ENCODE measurements around the gene MYO3B.
"Not testable (repeated sequence)": the region's sequence is repeated elsewhere in the genome, so short reads cannot be mapped to it uniquely, and the experiment has no call there.

The MYO3B gene

GRCh38 chr2:170550501-170550900 is 372.6 kb downstream of the MYO3B start:
- no peaks in the 10 kb centered on the region for H3K4me1 ChIP-seq (ENCODE audit: insufficient read depth, low read length)
- peaks cover 6% of the 10 kb centered on the region for H3K9me3 ChIP-seq (ENCODE audit: insufficient read depth, low read length, severe bottlenecking)
- ATAC-seq (ENCODE audit: insufficient read depth, low read depth): no peak
- no peak for DNase-seq
- H3K4me3 ChIP-seq (ENCODE audit: low read depth in 1 of 2, low read length in 2 of 2): no peak overlapping the region
- H3K27ac ChIP-seq (ENCODE audit: low read length): no peak overlapping the region
- no peak overlapping the region for H3K9ac ChIP-seq (ENCODE audit: low read depth, low read length)
- no peak for TF ChIP-seq EZH2 (IDR thresholded peaks at IDR 0.05; ENCODE audit: borderline replicate concordance, low read depth, low read length, severe bottlenecking)
- no peaks in the 10 kb centered on the region for H3K36me3 ChIP-seq (ENCODE audit: insufficient read depth, low read length)
- H3K27me3 ChIP-seq (ENCODE audit: insufficient read depth, low read length, poor library complexity): peaks cover 12% of the 10 kb centered on the region
- H3K79me2 ChIP-seq (ENCODE audit: insufficient read depth, low read length): no peaks in the 10 kb centered on the region
- no peak overlapping the region for H3K4me2 ChIP-seq (ENCODE audit: insufficient read depth, low read length)
- H2AFZ ChIP-seq (ENCODE audit: low read depth, low read length): no peak overlapping the region
- no peaks in the 10 kb centered on the region for H4K20me1 ChIP-seq (ENCODE audit: insufficient read depth, low read length)

GRCh38 chr2:170551899-170552298 is 374.0 kb downstream of the MYO3B start:
- ATAC-seq (ENCODE audit: insufficient read depth, low read depth); H3K9me3 ChIP-seq (ENCODE audit: insufficient read depth, low read length, severe bottlenecking); H3K4me3 ChIP-seq (ENCODE audit: low read depth in 1 of 2, low read length in 2 of 2); H3K4me2 ChIP-seq (ENCODE audit: insufficient read depth, low read length); H3K4me1 ChIP-seq (ENCODE audit: insufficient read depth, low read length); H3K36me3 ChIP-seq (ENCODE audit: insufficient read depth, low read length); H3K79me2 ChIP-seq (ENCODE audit: insufficient read depth, low read length); DNase-seq; H2AFZ ChIP-seq (ENCODE audit: low read depth, low read length); H3K9ac ChIP-seq (ENCODE audit: low read depth, low read length); H3K27ac ChIP-seq (ENCODE audit: low read length); H4K20me1 ChIP-seq (ENCODE audit: insufficient read depth, low read length): not testable (repeated sequence)
- peaks cover 12% of the 10 kb centered on the region for H3K27me3 ChIP-seq (ENCODE audit: insufficient read depth, low read length, poor library complexity)

GRCh38 chr2:170553748-170554147 is 375.8 kb downstream of the MYO3B start:
- H4K20me1 ChIP-seq (ENCODE audit: insufficient read depth, low read length): no peaks in the 10 kb centered on the region
- H3K27ac ChIP-seq (ENCODE audit: low read length): no peak overlapping the region
- no peak overlapping the region for H2AFZ ChIP-seq (ENCODE audit: low read depth, low read length)
- ATAC-seq (ENCODE audit: insufficient read depth, low read depth) (no peak), DNase-seq (no peak)
- H3K4me2 ChIP-seq (ENCODE audit: insufficient read depth, low read length): no peak overlapping the region
- H3K9ac ChIP-seq (ENCODE audit: low read depth, low read length): no peak overlapping the region
- H3K4me3 ChIP-seq (ENCODE audit: low read depth in 1 of 2, low read length in 2 of 2): no peak overlapping the region
- peaks cover 5% of the 10 kb centered on the region for H3K27me3 ChIP-seq (ENCODE audit: insufficient read depth, low read length, poor library complexity)
- peaks cover 6% of the 10 kb centered on the region for H3K9me3 ChIP-seq (ENCODE audit: insufficient read depth, low read length, severe bottlenecking)
- no peak for TF ChIP-seq CTCF (IDR thresholded peaks at IDR 0.05; ENCODE audit: borderline replicate concordance, extremely low read depth, low read length, poor library complexity, severe bottlenecking)
- TF ChIP-seq EZH2 (IDR thresholded peaks at IDR 0.05; ENCODE audit: borderline replicate concordance, low read depth, low read length, severe bottlenecking): no peak
- H3K4me1 ChIP-seq (ENCODE audit: insufficient read depth, low read length): no peaks in the 10 kb centered on the region
- no peaks in the 10 kb centered on the region for H3K36me3 ChIP-seq (ENCODE audit: insufficient read depth, low read length)
- H3K79me2 ChIP-seq (ENCODE audit: insufficient read depth, low read length): no peaks in the 10 kb centered on the region

GRCh38 chr2:170554278-170554955 is 376.5 kb downstream of the MYO3B start:
- Histone ChIP-seq H3K27me3 (ENCODE audit: insufficient read depth, low read length, poor library complexity) (no peaks in the 10 kb centered on the region), H3K9ac (ENCODE audit: low read depth, low read length) (no peak overlapping the region), H3K4me3 (ENCODE audit: low read depth in 1 of 2, low read length in 2 of 2) (no peak overlapping the region), H3K27ac (ENCODE audit: low read length) (no peak overlapping the region), H3K36me3 (ENCODE audit: insufficient read depth, low read length) (no peaks in the 10 kb centered on the region), H4K20me1 (ENCODE audit: insufficient read depth, low read length) (no peaks in the 10 kb centered on the region), H3K4me1 (ENCODE audit: insufficient read depth, low read length) (no peaks in the 10 kb centered on the region), H3K4me2 (ENCODE audit: insufficient read depth, low read length) (no peak overlapping the region), H3K9me3 (ENCODE audit: insufficient read depth, low read length, severe bottlenecking) (peaks cover 6% of the 10 kb centered on the region), H2AFZ (ENCODE audit: low read depth, low read length) (no peak overlapping the region), H3K79me2 (ENCODE audit: insufficient read depth, low read length) (no peaks in the 10 kb centered on the region)
- no peak for DNase-seq
- ATAC-seq (ENCODE audit: insufficient read depth, low read depth): no peak
- TF ChIP-seq CTCF (IDR thresholded peaks at IDR 0.05; ENCODE audit: borderline replicate concordance, extremely low read depth, low read length, poor library complexity, severe bottlenecking) (no peak), EZH2 (IDR thresholded peaks at IDR 0.05; ENCODE audit: borderline replicate concordance, low read depth, low read length, severe bottlenecking) (no peak)

Data from DND-41 (cell line).